GM12878 (cell line): Measurements from ENCODE around the gene SULF2.

Experiments used
- CHD1 ChIP-seq: IDR thresholded peaks from 2 replicates; pipeline ENCODE4 v1.6.1; 2012; ENCODE audit warnings: low read depth, low read length, improper control_type of control experiment
- CTCF ChIP-seq, 3 experiments: IDR thresholded peaks in 2 of 3; conservative IDR thresholded peaks in 1 of 3; 2 replicates each; pipeline ENCODE4 v1.5.1; 2011; ENCODE audit warnings: low read depth in 3 of 3, low read length in 3 of 3, mild to moderate bottlenecking in 3 of 3, control low read depth in 2 of 3, moderate library complexity in 2 of 3, inconsistent platforms in 1 of 3, mixed read lengths in 1 of 3; ENCODE audit not compliant: control insufficient read depth in 2 of 3, insufficient read depth in 1 of 3; ENCODE audit errors: extremely low read depth in 1 of 3
- GABPA ChIP-seq: IDR thresholded peaks from 2 replicates; pipeline ENCODE4 v1.6.1; 2014; ENCODE audit warnings: antibody characterized with exemption, low read depth, mild to moderate bottlenecking, inconsistent platforms
- MAX ChIP-seq: IDR thresholded peaks from 2 replicates; pipeline ENCODE4 v1.6.1; 2012; ENCODE audit warnings: low read depth, low read length, improper control_type of control experiment
- NRF1 ChIP-seq: conservative IDR thresholded peaks from 2 replicates; pipeline ENCODE4 v1.6.1; 2011; ENCODE audit warnings: mild to moderate bottlenecking, low read depth, low read length, improper control_type of control experiment
- TCF7 ChIP-seq: IDR thresholded peaks from 2 replicates; pipeline ENCODE4 v1.6.1; 2014; ENCODE audit warnings: antibody characterized with exemption, borderline replicate concordance
- USF1 ChIP-seq: IDR thresholded peaks from 2 replicates; pipeline ENCODE4 v1.6.1; 2011; ENCODE audit warnings: borderline replicate concordance, low read depth, mild to moderate bottlenecking, moderate library complexity, mixed read lengths, low read length; ENCODE audit not compliant: insufficient read depth; ENCODE audit errors: extremely low read length
- YY1 ChIP-seq: IDR thresholded peaks from 2 replicates; pipeline ENCODE4 v1.6.1; 2011; ENCODE audit warnings: low read depth, mild to moderate bottlenecking, low read length
- ZBED1 ChIP-seq: IDR thresholded peaks from 2 replicates; pipeline ENCODE4 v1.6.1; 2016; ENCODE audit warnings: borderline replicate concordance

- TF ChIP-seq USF1 (no peak), YY1 (no peak), MAX (no peak), ZBED1 (no peak), TCF7 (no peak), NRF1 (no peak), CHD1 (no peak), CTCF (IDR thresholded peaks at IDR 0.05 in 2 of 3, conservative IDR thresholded peaks at IDR 0.05 in 1 of 3; ENCODE audit: control insufficient read depth in 2 of 3, extremely low read depth in 1 of 3, insufficient read depth in 1 of 3, low read depth in 3 of 3, low read length in 3 of 3) (no peak), GABPA (no peak)
Measured at GRCh38 chr20:47726632-47727031, 58.6 kb downstream of the SULF2 start.
